PC-3 (cell line): ENCODE measurements around the gene RPS17. TPM values are rescaled to one million over a fixed set of nuclear protein-coding genes. Genes with fewer than 3 reads are reported as not detected.
"Not testable (repeated sequence)": the region's sequence is repeated elsewhere in the genome, so short reads cannot be mapped to it uniquely, and the experiment has no call there.

ENCODE experiments used
- ATAC-seq: fragments of 200-7000 bp; cut with Tn5 transposase; 2 replicates; pipeline ENCODE4 v1.9.1; 2020; ENCODE audit warnings: mild to moderate bottlenecking, moderate library complexity
- BruUV-seq: library from RNA; stranded (reverse); fragments of 400-500 nt; replicated peaks from 2 replicates; lab custom pipeline; 2021; lab: Mats Ljungman, UMichigan
- CTCF ChIA-PET: fragments of 300-600 bp; sonication (Branson Sonifier 250); formaldehyde crosslinking; loops from one replicate; lab custom pipeline; 2022; ENCODE audit warnings: antibody characterized with exemption; lab: Charles Lee
- POLR2A ChIA-PET: fragments of 300-600 bp; sonication (Branson Sonifier 250); formaldehyde crosslinking; loops from one replicate; lab custom pipeline; 2022; ENCODE audit warnings: antibody characterized with exemption; ENCODE audit not compliant: unreplicated experiment; lab: Charles Lee
- DNase-seq: peaks from one replicate; pipeline ENCODE4 v3.0.0-alpha.2; 2015
- H2AFZ ChIP-seq: fragments of 300-600 bp; sonication (generic); 2 replicates; pipeline ENCODE4 v1.6.0; 2016; ENCODE audit warnings: antibody characterized with exemption, low read length
- H3F3A ChIP-seq: fragments of 300-600 bp; sonication (generic); one replicate; pipeline ENCODE4 v1.6.0; 2017; ENCODE audit warnings: antibody characterized with exemption, low read length, control low read depth, mild to moderate bottlenecking; ENCODE audit not compliant: unreplicated experiment
- H3K27ac ChIP-seq: fragments of 300-600 bp; sonication (generic); 2 replicates; pipeline ENCODE4 v1.5.1; 2016; ENCODE audit warnings: mild to moderate bottlenecking, low read length
- H3K27me3 ChIP-seq: fragments of 300-600 bp; sonication (generic); 2 replicates; pipeline ENCODE4 v1.6.1; 2016; ENCODE audit warnings: low read length, mixed read lengths
- H3K36me3 ChIP-seq: fragments of 300-600 bp; sonication (generic); 2 replicates; pipeline ENCODE4 v1.6.1; 2016; ENCODE audit warnings: low read depth, mixed run types, low read length, mixed read lengths
- H3K4me1 ChIP-seq: fragments of 300-600 bp; sonication (generic); 2 replicates; pipeline ENCODE4 v1.5.1; 2016; ENCODE audit warnings: low read length; ENCODE audit not compliant: insufficient read depth
- H3K4me2 ChIP-seq: fragments of 300-600 bp; sonication (generic); 2 replicates; pipeline ENCODE4 v1.6.0; 2016; ENCODE audit warnings: low read length
- H3K4me3 ChIP-seq: fragments of 300-600 bp; sonication (generic); 2 replicates; pipeline ENCODE4 v1.5.1; 2016; ENCODE audit warnings: mild to moderate bottlenecking, low read length, mixed read lengths
- H3K79me2 ChIP-seq: fragments of 300-600 bp; sonication (generic); 2 replicates; pipeline ENCODE4 v1.6.1; 2017; ENCODE audit warnings: low read length, mixed read lengths
- H3K9ac ChIP-seq: fragments of 300-600 bp; sonication (generic); 2 replicates; pipeline ENCODE4 v1.6.0; 2016; ENCODE audit warnings: mild to moderate bottlenecking, low read length
- H3K9me2 ChIP-seq: fragments of 300-600 bp; sonication (generic); replicated peaks from 2 replicates; pipeline ENCODE4 v1.6.1; 2016; ENCODE audit warnings: mixed run types, low read length, mixed read lengths
- H3K9me3 ChIP-seq: fragments of 300-600 bp; sonication (generic); 2 replicates; pipeline ENCODE4 v1.6.1; 2016; ENCODE audit warnings: low read length, mixed read lengths
- H4K20me1 ChIP-seq: fragments of 300-600 bp; sonication (generic); 2 replicates; pipeline ENCODE4 v1.6.1; 2016; ENCODE audit warnings: low read length, mixed read lengths
- CTCF ChIP-seq: fragments of 300-600 bp; sonication (generic); conservative IDR thresholded peaks from 2 replicates; pipeline ENCODE4 v1.5.1; 2017; ENCODE audit warnings: antibody characterized with exemption, low read depth, mild to moderate bottlenecking, low read length
- EZH2 ChIP-seq: fragments of 300-600 bp; sonication (generic); IDR thresholded peaks from one replicate; pipeline ENCODE4 v1.6.1; 2017; ENCODE audit warnings: antibody characterized with exemption, mild to moderate bottlenecking, low read length; ENCODE audit not compliant: unreplicated experiment
- EZH2phosphoT487 ChIP-seq: fragments of 300-600 bp; sonication (generic); IDR thresholded peaks from 2 replicates; pipeline ENCODE4 v1.6.1; 2018; ENCODE audit warnings: mild to moderate bottlenecking, antibody characterized with exemption, low read length, borderline replicate concordance
- intact Hi-C: fragments of 100-400 bp; cut with micrococcal nuclease; formaldehyde crosslinking; loops from 2 replicates; pipeline ENCODE4 v1.9.0; 2023
- total RNA-seq: library from RNA; depleted of rRNA; stranded (reverse); fragments of >200 nt; gene quantifications from 2 replicates; pipeline ENCODE4 v1.2.3, GENCODE V29; 2014

RPS17 gene
- total RNA-seq, 1 experiment from 2014 or later: 3,194 TPM

GRCh38 chr15:82535566-82536408 is 4.5 kb downstream of the RPS17 start:
- TF ChIP-seq EZH2 (no peak), EZH2phosphoT487 (no peak), CTCF (no peak)
- no peak overlapping the region for H3K27ac ChIP-seq
- no peaks in the 10 kb centered on the region for H3K9me3 ChIP-seq
- no TSS peak for BruUV-seq
- H4K20me1 ChIP-seq: peaks cover 40% of the 10 kb centered on the region
- DNase-seq (no peak), ATAC-seq (no peak)
- no peak overlapping the region for H3K4me3 ChIP-seq
- H3K9ac ChIP-seq: no peak overlapping the region
- H2AFZ ChIP-seq: no peak overlapping the region
- POLR2A ChIA-PET: no interaction called here
- H3K4me1 ChIP-seq: peaks cover 12% of the 10 kb centered on the region
- no peaks in the 10 kb centered on the region for H3K9me2 ChIP-seq
- no peak overlapping the region for H3K4me2 ChIP-seq
- H3F3A ChIP-seq: peaks cover 19% of the 10 kb centered on the region
- H3K36me3 ChIP-seq: peaks cover 49% of the 10 kb centered on the region
- CTCF ChIA-PET: no interaction called here
- H3K79me2 ChIP-seq: peaks cover 43% of the 10 kb centered on the region
- H3K27me3 ChIP-seq: no peaks in the 10 kb centered on the region
- intact Hi-C loops: no loop called here

GRCh38 chr15:82535151-82535550 is 5.1 kb downstream of the RPS17 start:
- H3K27ac ChIP-seq, ATAC-seq, CTCF ChIA-PET, POLR2A ChIA-PET, H3K4me3 ChIP-seq, DNase-seq, H3K4me2 ChIP-seq, H3K27me3 ChIP-seq, H2AFZ ChIP-seq, H3K9me2 ChIP-seq, BruUV-seq, H3K9ac ChIP-seq, intact Hi-C loops, H3K9me3 ChIP-seq: not testable (repeated sequence)
- Histone ChIP-seq H3K36me3 (peaks cover 49% of the 10 kb centered on the region), H4K20me1 (peaks cover 40% of the 10 kb centered on the region), H3F3A (peaks cover 19% of the 10 kb centered on the region), H3K79me2 (peaks cover 39% of the 10 kb centered on the region), H3K4me1 (peaks cover 12% of the 10 kb centered on the region)

GRCh38 chr15:82534457-82534861 is 5.8 kb downstream of the RPS17 start:
- ATAC-seq, H3K27ac ChIP-seq, intact Hi-C loops, POLR2A ChIA-PET, BruUV-seq, H3K9ac ChIP-seq, H2AFZ ChIP-seq, H3K27me3 ChIP-seq, H3K4me2 ChIP-seq, H3K9me2 ChIP-seq, DNase-seq, H3K4me3 ChIP-seq, H3K9me3 ChIP-seq: not testable (repeated sequence)
- Histone ChIP-seq H3K4me1 (peaks cover 12% of the 10 kb centered on the region), H4K20me1 (peaks cover 39% of the 10 kb centered on the region), H3K36me3 (peaks cover 48% of the 10 kb centered on the region), H3F3A (peaks cover 19% of the 10 kb centered on the region), H3K79me2 (peaks cover 32% of the 10 kb centered on the region)
- CTCF ChIA-PET: interaction anchor here (0.5 kb wide), 1 partner anchor 185 kb away, joined by 3 read pairs; no protein-coding TSS in a partner anchor
